ENCODE data around the gene DHRS1. TPM values are rescaled to one million over a fixed set of nuclear protein-coding genes. Genes with fewer than 3 reads are reported as not detected.

DHRS1 gene
- total and polyA plus RNA-seq, 2 donors (not counting 1 experiment from before 2014, with no cell fraction given) = 10.7 to 21.0 TPM

DNA sequence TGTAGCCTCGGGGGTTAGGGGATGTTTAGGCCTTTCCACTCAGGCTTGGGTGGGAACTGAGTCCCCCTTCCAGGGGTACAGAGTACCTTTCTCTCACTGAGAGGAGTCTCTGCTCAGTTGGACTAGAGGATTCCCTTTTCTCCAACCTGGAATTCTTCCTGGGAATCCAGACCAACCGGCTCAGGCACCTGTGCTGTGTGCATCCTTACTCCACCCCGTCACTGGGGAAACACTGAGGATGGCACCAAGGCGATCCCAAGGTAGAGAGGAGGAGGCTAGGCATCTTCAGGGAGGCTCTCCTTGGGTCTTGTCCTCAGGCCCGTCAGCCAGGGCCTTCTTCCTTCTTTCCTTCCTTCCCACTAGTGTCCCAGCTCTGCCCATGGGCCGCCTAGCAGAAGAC is 35.7 kb downstream of the DHRS1 start:
- H2AFZ ChIP-seq (ENCODE audit: low read length) = no peak overlapping the region
- no peak overlapping the region for H3K4me3 ChIP-seq (replicated peaks in 1 of 4; ENCODE audit: control extremely low read depth in 1 of 4, insufficient read depth in 1 of 4, low read depth in 3 of 4, low read length in 4 of 4)
- no peaks in the 10 kb centered on the region for H3K27me3 ChIP-seq (ENCODE audit: control insufficient read depth, insufficient read depth, low read length)
- no peaks in the 10 kb centered on the region for H3K4me1 ChIP-seq (ENCODE audit: control insufficient read depth, extremely low read depth, insufficient read depth, low read length)
- H3K9me3 ChIP-seq (ENCODE audit: control insufficient read depth, insufficient read depth, low read depth, low read length) = no peaks in the 10 kb centered on the region
- no peak for DNase-seq (ENCODE audit: low read depth in 2 of 2)
- H3K36me3 ChIP-seq (ENCODE audit: control insufficient read depth, insufficient read depth, low read length) = peaks cover 7% of the 10 kb centered on the region
- H3K4me2 ChIP-seq (ENCODE audit: extremely low read depth, insufficient read depth, low read length) = no peak overlapping the region
- no peak overlapping the region for H3K27ac ChIP-seq (ENCODE audit: insufficient read depth, low read length)
- H3K9ac ChIP-seq (ENCODE audit: insufficient read depth, low read length) = no peak overlapping the region
- TF ChIP-seq, protein P1, sequence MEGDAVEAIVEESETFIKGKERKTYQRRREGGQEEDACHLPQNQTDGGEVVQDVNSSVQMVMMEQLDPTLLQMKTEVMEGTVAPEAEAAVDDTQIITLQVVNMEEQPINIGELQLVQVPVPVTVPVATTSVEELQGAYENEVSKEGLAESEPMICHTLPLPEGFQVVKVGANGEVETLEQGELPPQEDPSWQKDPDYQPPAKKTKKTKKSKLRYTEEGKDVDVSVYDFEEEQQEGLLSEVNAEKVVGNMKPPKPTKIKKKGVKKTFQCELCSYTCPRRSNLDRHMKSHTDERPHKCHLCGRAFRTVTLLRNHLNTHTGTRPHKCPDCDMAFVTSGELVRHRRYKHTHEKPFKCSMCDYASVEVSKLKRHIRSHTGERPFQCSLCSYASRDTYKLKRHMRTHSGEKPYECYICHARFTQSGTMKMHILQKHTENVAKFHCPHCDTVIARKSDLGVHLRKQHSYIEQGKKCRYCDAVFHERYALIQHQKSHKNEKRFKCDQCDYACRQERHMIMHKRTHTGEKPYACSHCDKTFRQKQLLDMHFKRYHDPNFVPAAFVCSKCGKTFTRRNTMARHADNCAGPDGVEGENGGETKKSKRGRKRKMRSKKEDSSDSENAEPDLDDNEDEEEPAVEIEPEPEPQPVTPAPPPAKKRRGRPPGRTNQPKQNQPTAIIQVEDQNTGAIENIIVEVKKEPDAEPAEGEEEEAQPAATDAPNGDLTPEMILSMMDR (conservative IDR thresholded peaks at IDR 0.05 in 1 of 2, IDR thresholded peaks at IDR 0.05 in 1 of 2; ENCODE audit: low read depth in 1 of 2, low read length in 2 of 2) = no peak
- TF ChIP-seq EZH2 (IDR thresholded peaks at IDR 0.05; ENCODE audit: low read length, missing control alignments) = no peak
- no peaks in the 10 kb centered on the region for H4K20me1 ChIP-seq (ENCODE audit: control insufficient read depth, extremely low read depth, insufficient read depth, low read length)
- no peaks in the 10 kb centered on the region for H3K79me2 ChIP-seq (ENCODE audit: control insufficient read depth, insufficient read depth, low read length)

DNA sequence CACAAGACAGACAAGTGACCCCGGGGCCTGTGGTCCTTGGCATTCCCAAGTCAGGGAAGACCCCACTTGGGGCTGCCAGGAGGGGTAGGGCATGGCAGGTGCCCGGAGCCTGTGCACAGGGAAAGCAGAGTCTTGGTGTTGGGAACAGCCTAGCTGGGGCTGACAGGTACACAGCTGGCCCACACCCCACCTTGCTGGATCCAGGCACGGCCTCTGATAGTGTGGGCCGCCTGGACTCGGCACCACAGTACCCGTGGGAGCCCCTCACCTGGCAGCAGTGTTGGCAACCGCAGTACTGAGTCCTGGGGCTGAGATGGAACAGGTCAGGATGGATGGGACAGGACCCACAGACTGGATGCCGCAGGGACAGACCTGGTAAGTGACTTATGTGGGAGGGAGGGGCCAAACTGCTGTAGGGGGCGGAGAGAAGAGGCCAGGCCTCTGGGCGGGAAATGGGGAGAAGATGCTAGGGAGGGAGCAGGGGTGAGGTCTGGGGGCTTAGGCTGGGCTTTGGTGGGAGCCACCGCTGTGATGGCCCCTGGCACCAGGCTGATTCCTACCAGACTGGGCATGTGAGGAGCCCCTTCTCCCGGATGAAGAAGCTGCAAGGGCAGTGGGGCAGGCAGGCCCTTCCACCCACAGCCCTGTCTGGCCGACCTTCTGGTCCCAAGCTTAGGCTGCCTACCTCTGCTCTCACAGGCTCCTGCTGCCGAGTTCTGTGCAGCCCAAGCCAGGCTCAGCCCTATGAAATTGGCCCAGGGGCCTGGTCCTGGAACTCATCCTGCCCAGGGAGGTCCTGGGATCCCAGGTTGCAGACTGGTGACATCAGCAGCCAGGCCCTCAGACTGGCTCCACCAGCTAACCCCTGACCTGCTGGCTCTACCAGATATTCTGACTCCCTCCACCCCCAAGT is 36.5 kb downstream of the DHRS1 start, which contains the start of gene TGM1:
Gene TGM1 (minus strand): TSS at position 357 of the 913 bp plus-strand sequence. CDS start 825 bp downstream, outside the sequence.
- no peaks in the 10 kb centered on the region for H3K79me2 ChIP-seq (ENCODE audit: control insufficient read depth, insufficient read depth, low read length)
- no peaks in the 10 kb centered on the region for H3K27me3 ChIP-seq (ENCODE audit: control insufficient read depth, insufficient read depth, low read length)
- DNase-seq (ENCODE audit: low read depth in 2 of 2) = peak in 1 of 2 donors; percentile 3
- H4K20me1 ChIP-seq (ENCODE audit: control insufficient read depth, extremely low read depth, insufficient read depth, low read length) = no peaks in the 10 kb centered on the region
- no peak within 1 kb of the TSS for H2AFZ ChIP-seq (ENCODE audit: low read length)
- H3K9me3 ChIP-seq (ENCODE audit: control insufficient read depth, insufficient read depth, low read depth, low read length) = no peaks in the 10 kb centered on the region
- H3K36me3 ChIP-seq (ENCODE audit: control insufficient read depth, insufficient read depth, low read length) = peaks cover 7% of the 10 kb centered on the region
- no peak within 1 kb of the TSS for H3K4me2 ChIP-seq (ENCODE audit: extremely low read depth, insufficient read depth, low read length)
- no peak within 1 kb of the TSS for H3K9ac ChIP-seq (ENCODE audit: insufficient read depth, low read length)
- no peak for TF ChIP-seq EZH2 (IDR thresholded peaks at IDR 0.05; ENCODE audit: low read length, missing control alignments)
- TF ChIP-seq, protein P1 (conservative IDR thresholded peaks at IDR 0.05 in 1 of 2, IDR thresholded peaks at IDR 0.05 in 1 of 2; ENCODE audit: low read depth in 1 of 2, low read length in 2 of 2) = no peak
- no peak within 1 kb of the TSS for H3K27ac ChIP-seq (ENCODE audit: insufficient read depth, low read length)
- no peak within 1 kb of the TSS for H3K4me3 ChIP-seq (replicated peaks in 1 of 4; ENCODE audit: control extremely low read depth in 1 of 4, insufficient read depth in 1 of 4, low read depth in 3 of 4, low read length in 4 of 4)
- no peaks in the 10 kb centered on the region for H3K4me1 ChIP-seq (ENCODE audit: control insufficient read depth, extremely low read depth, insufficient read depth, low read length)

DNA sequence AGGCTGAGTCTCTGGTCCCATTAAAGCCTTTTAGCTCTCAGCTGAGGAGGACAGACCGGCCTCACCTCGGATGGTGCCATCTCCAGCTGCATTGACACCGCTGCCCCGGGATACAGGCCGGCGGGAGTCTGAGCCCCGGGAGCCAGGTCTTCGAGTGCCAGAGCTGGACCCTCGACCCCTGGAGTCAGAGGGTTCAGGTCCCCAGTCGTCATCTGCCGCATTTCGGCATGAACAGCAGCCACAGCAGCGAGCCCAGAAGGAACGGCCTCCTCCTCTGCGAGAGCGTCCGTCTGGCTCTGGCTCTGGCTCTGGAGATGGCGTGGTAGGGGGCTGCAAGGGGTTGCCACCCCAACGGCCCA is 37.6 kb downstream of the DHRS1 start:
- H3K27ac ChIP-seq (ENCODE audit: insufficient read depth, low read length) = no peak overlapping the region
- H3K9ac ChIP-seq (ENCODE audit: insufficient read depth, low read length) = no peak overlapping the region
- TF ChIP-seq, protein P1 (conservative IDR thresholded peaks at IDR 0.05 in 1 of 2, IDR thresholded peaks at IDR 0.05 in 1 of 2; ENCODE audit: low read depth in 1 of 2, low read length in 2 of 2) = no peak
- no peak for TF ChIP-seq EZH2 (IDR thresholded peaks at IDR 0.05; ENCODE audit: low read length, missing control alignments)
- H3K36me3 ChIP-seq (ENCODE audit: control insufficient read depth, insufficient read depth, low read length) = peaks cover 5% of the 10 kb centered on the region
- no peaks in the 10 kb centered on the region for H4K20me1 ChIP-seq (ENCODE audit: control insufficient read depth, extremely low read depth, insufficient read depth, low read length)
- H3K79me2 ChIP-seq (ENCODE audit: control insufficient read depth, insufficient read depth, low read length) = no peaks in the 10 kb centered on the region
- no peaks in the 10 kb centered on the region for H3K27me3 ChIP-seq (ENCODE audit: control insufficient read depth, insufficient read depth, low read length)
- H2AFZ ChIP-seq (ENCODE audit: low read length) = no peak overlapping the region
- no peak for DNase-seq (ENCODE audit: low read depth in 2 of 2)
- no peak overlapping the region for H3K4me2 ChIP-seq (ENCODE audit: extremely low read depth, insufficient read depth, low read length)
- no peak overlapping the region for H3K4me3 ChIP-seq (replicated peaks in 1 of 4; ENCODE audit: control extremely low read depth in 1 of 4, insufficient read depth in 1 of 4, low read depth in 3 of 4, low read length in 4 of 4)
- H3K9me3 ChIP-seq (ENCODE audit: control insufficient read depth, insufficient read depth, low read depth, low read length) = no peaks in the 10 kb centered on the region
- H3K4me1 ChIP-seq (ENCODE audit: control insufficient read depth, extremely low read depth, insufficient read depth, low read length) = no peaks in the 10 kb centered on the region
